Stimulated activated naive CD8-positive, alpha-beta T cell treated with anti-CD3 and anti-CD28 coated beads, Interleukin-15, amount 100 ng/mL, for 72 hours (primary cell): ENCODE data around the gene COL23A1.
A peak's percentile ranks its signal among the peaks of the same experiment; 100 is the strongest.

ENCODE experiments used
- ATAC-seq: fragments of 150-1000 bp; cut with Tn5 transposase; 2 replicates; pipeline ENCODE4 v1.10.0; 2021; ENCODE audit warnings: mild to moderate bottlenecking, moderate library complexity
- DNase-seq, 2 donors: peaks; one replicate each; pipeline ENCODE4 v3.0.0; 2021 to 2022
- H3K27ac Mint-ChIP-seq, 2 donors: one replicate each; pipeline ENCODE4 v1.8.0; 2022; ENCODE audit warnings: mild to moderate bottlenecking in 2 of 2, mixed read lengths in 2 of 2, moderate library complexity in 2 of 2
- H3K27me3 Mint-ChIP-seq: one replicate; pipeline ENCODE4 v1.8.0; 2022; ENCODE audit warnings: mixed read lengths
- H3K4me1 Mint-ChIP-seq: one replicate; pipeline ENCODE4 v1.8.0; 2022; ENCODE audit warnings: mild to moderate bottlenecking, mixed read lengths
- H3K4me3 Mint-ChIP-seq, 2 donors: one replicate each; pipeline ENCODE4 v1.8.0; 2022; ENCODE audit warnings: mild to moderate bottlenecking in 2 of 2, mixed read lengths in 2 of 2, moderate library complexity in 1 of 2
- H3K9me3 Mint-ChIP-seq, 2 donors: one replicate each; pipeline ENCODE4 v1.8.0; 2022; ENCODE audit warnings: mixed read lengths in 2 of 2

The COL23A1 gene

GRCh38 chr5:178576591-178577351 is 13.4 kb downstream of the COL23A1 start:
- Mint-ChIP-seq H3K9me3 (no peaks in the 10 kb centered on the region), H3K4me3 (peak overlapping the region in 1 of 2 donors; percentile 57), H3K4me1 (peaks cover 5% of the 10 kb centered on the region), H3K27me3 (peaks cover 66% of the 10 kb centered on the region), H3K27ac (no peak overlapping the region)
- ATAC-seq (no peak), DNase-seq (no peak)

GRCh38 chr5:178573216-178573615 is 17.0 kb downstream of the COL23A1 start:
- no peak overlapping the region for H3K4me3 Mint-ChIP-seq
- H3K27ac Mint-ChIP-seq: no peak overlapping the region
- no peak for ATAC-seq
- no peak for DNase-seq
- H3K27me3 Mint-ChIP-seq: peaks cover 44% of the 10 kb centered on the region
- H3K9me3 Mint-ChIP-seq: no peaks in the 10 kb centered on the region
- H3K4me1 Mint-ChIP-seq: peaks cover 5% of the 10 kb centered on the region

GRCh38 chr5:178572617-178573016 is 17.6 kb downstream of the COL23A1 start:
- Mint-ChIP-seq H3K27ac (no peak overlapping the region), H3K4me1 (peaks cover 5% of the 10 kb centered on the region), H3K9me3 (no peaks in the 10 kb centered on the region), H3K4me3 (no peak overlapping the region), H3K27me3 (peaks cover 38% of the 10 kb centered on the region)
- ATAC-seq: no peak
- no peak for DNase-seq

- Mint-ChIP-seq H3K9me3 (no peaks in the 10 kb centered on the region), H3K4me1 (no peaks in the 10 kb centered on the region), H3K27ac (no peak overlapping the region), H3K27me3 (peaks cover 25% of the 10 kb centered on the region), H3K4me3 (no peak overlapping the region)
- DNase-seq (no peak), ATAC-seq (no peak)
These were observed 20.7 kb downstream of the COL23A1 start for GRCh38 chr5:178569485-178569884.

- no peak overlapping the region for H3K27ac Mint-ChIP-seq
- ATAC-seq: no peak
- no peaks in the 10 kb centered on the region for H3K9me3 Mint-ChIP-seq
- H3K27me3 Mint-ChIP-seq: peaks cover 44% of the 10 kb centered on the region
- DNase-seq: no peak
- H3K4me1 Mint-ChIP-seq: peaks cover 7% of the 10 kb centered on the region
- H3K4me3 Mint-ChIP-seq: no peak overlapping the region
These were observed 25.2 kb downstream of the COL23A1 start for GRCh38 chr5:178564811-178565550.

GRCh38 chr5:178564397-178564796 is 25.8 kb downstream of the COL23A1 start:
- no peak for DNase-seq
- H3K9me3 Mint-ChIP-seq: no peaks in the 10 kb centered on the region
- peaks cover 50% of the 10 kb centered on the region for H3K27me3 Mint-ChIP-seq
- H3K4me1 Mint-ChIP-seq: peaks cover 7% of the 10 kb centered on the region
- H3K27ac Mint-ChIP-seq: no peak overlapping the region
- no peak for ATAC-seq
- no peak overlapping the region for H3K4me3 Mint-ChIP-seq

GRCh38 chr5:178563621-178564020 is 26.6 kb downstream of the COL23A1 start:
- DNase-seq (no peak), ATAC-seq (no peak)
- Mint-ChIP-seq H3K4me3 (no peak overlapping the region), H3K4me1 (peaks cover 7% of the 10 kb centered on the region), H3K9me3 (no peaks in the 10 kb centered on the region), H3K27ac (no peak overlapping the region), H3K27me3 (peaks cover 56% of the 10 kb centered on the region)

- Mint-ChIP-seq H3K27ac (no peak overlapping the region), H3K4me1 (peaks cover 7% of the 10 kb centered on the region)
These were observed 28.4 kb downstream of the COL23A1 start for GRCh38 chr5:178561746-178562264.

GRCh38 chr5:178560911-178561310 is 29.3 kb downstream of the COL23A1 start:
- Mint-ChIP-seq H3K9me3 (no peaks in the 10 kb centered on the region), H3K4me1 (peaks cover 7% of the 10 kb centered on the region), H3K27me3 (peaks cover 49% of the 10 kb centered on the region)

More at GRCh38 chr5:178561746-178562264, 28.4 kb downstream of the COL23A1 start:
- DNase-seq (no peak), ATAC-seq (no peak)
- no peaks in the 10 kb centered on the region for H3K9me3 Mint-ChIP-seq
- no peak overlapping the region for H3K4me3 Mint-ChIP-seq
- peaks cover 51% of the 10 kb centered on the region for H3K27me3 Mint-ChIP-seq

GRCh38 chr5:178557416-178557815 is 32.8 kb downstream of the COL23A1 start:
- peaks cover 33% of the 10 kb centered on the region for H3K27me3 Mint-ChIP-seq

More at GRCh38 chr5:178560911-178561310, 29.3 kb downstream of the COL23A1 start:
- Mint-ChIP-seq H3K27ac (no peak overlapping the region), H3K4me3 (no peak overlapping the region)
- ATAC-seq (no peak), DNase-seq (no peak)

GRCh38 chr5:178555771-178556211 is 34.4 kb downstream of the COL23A1 start:
- Mint-ChIP-seq H3K4me3 (no peak overlapping the region), H3K27me3 (peaks cover 20% of the 10 kb centered on the region), H3K27ac (no peak overlapping the region), H3K9me3 (no peaks in the 10 kb centered on the region), H3K4me1 (no peaks in the 10 kb centered on the region)
- ATAC-seq: no peak
- no peak for DNase-seq

More at GRCh38 chr5:178557416-178557815, 32.8 kb downstream of the COL23A1 start:
- no peak overlapping the region for H3K4me3 Mint-ChIP-seq
- no peak overlapping the region for H3K27ac Mint-ChIP-seq
- DNase-seq: no peak
- H3K4me1 Mint-ChIP-seq: peaks cover 7% of the 10 kb centered on the region
- ATAC-seq: no peak
- no peaks in the 10 kb centered on the region for H3K9me3 Mint-ChIP-seq

GRCh38 chr5:178555005-178555404 is 35.2 kb downstream of the COL23A1 start:
- Mint-ChIP-seq H3K9me3 (no peaks in the 10 kb centered on the region), H3K27me3 (peaks cover 12% of the 10 kb centered on the region), H3K27ac (no peak overlapping the region), H3K4me3 (no peak overlapping the region), H3K4me1 (no peaks in the 10 kb centered on the region)
- ATAC-seq (no peak), DNase-seq (no peak)

GRCh38 chr5:178554311-178554710 is 35.9 kb downstream of the COL23A1 start:
- peaks cover 5% of the 10 kb centered on the region for H3K27me3 Mint-ChIP-seq
- DNase-seq: no peak

GRCh38 chr5:178553517-178553916 is 36.7 kb downstream of the COL23A1 start:
- no peaks in the 10 kb centered on the region for H3K9me3 Mint-ChIP-seq
- H3K4me1 Mint-ChIP-seq: no peaks in the 10 kb centered on the region
- no peak for DNase-seq
- ATAC-seq: no peak
- no peak overlapping the region for H3K4me3 Mint-ChIP-seq
- H3K27ac Mint-ChIP-seq: no peak overlapping the region
- H3K27me3 Mint-ChIP-seq: no peaks in the 10 kb centered on the region

More at GRCh38 chr5:178554311-178554710, 35.9 kb downstream of the COL23A1 start:
- no peak for ATAC-seq
- Mint-ChIP-seq H3K27ac (no peak overlapping the region), H3K9me3 (no peaks in the 10 kb centered on the region), H3K4me3 (no peak overlapping the region), H3K4me1 (no peaks in the 10 kb centered on the region)

GRCh38 chr5:178551468-178551867 is 38.7 kb downstream of the COL23A1 start:
- DNase-seq: no peak
- ATAC-seq: no peak
- H3K4me1 Mint-ChIP-seq: no peaks in the 10 kb centered on the region
- no peaks in the 10 kb centered on the region for H3K27me3 Mint-ChIP-seq
- no peak overlapping the region for H3K4me3 Mint-ChIP-seq
- no peaks in the 10 kb centered on the region for H3K9me3 Mint-ChIP-seq
- H3K27ac Mint-ChIP-seq: no peak overlapping the region

- DNase-seq (no peak), ATAC-seq (no peak)
- Mint-ChIP-seq H3K4me3 (no peak overlapping the region), H3K27ac (no peak overlapping the region), H3K27me3 (no peaks in the 10 kb centered on the region), H3K9me3 (no peaks in the 10 kb centered on the region), H3K4me1 (no peaks in the 10 kb centered on the region)
These were observed 39.1 kb downstream of the COL23A1 start for GRCh38 chr5:178551059-178551458.
